Retinal pigment epithelial cell (primary cell): Measurements from ENCODE around the gene RBM3.
"Not testable (repeated sequence)": the region's sequence is repeated elsewhere in the genome, so short reads cannot be mapped to it uniquely, and the experiment has no call there.

ENCODE experiments used
- DNase-seq: peaks from one replicate; pipeline ENCODE4 v3.0.0-alpha.2; 2010; ENCODE audit warnings: low read depth
- H3K4me3 ChIP-seq: 2 replicates; pipeline ENCODE4 v1.5.1; 2011; ENCODE audit warnings: mild to moderate bottlenecking, low read length, control low read depth, moderate library complexity
- CTCF ChIP-seq: conservative IDR thresholded peaks from 2 replicates; pipeline ENCODE4 v1.5.1; 2011; ENCODE audit warnings: low read depth, low read length, control low read depth, inconsistent platforms

The RBM3 gene

DNA sequence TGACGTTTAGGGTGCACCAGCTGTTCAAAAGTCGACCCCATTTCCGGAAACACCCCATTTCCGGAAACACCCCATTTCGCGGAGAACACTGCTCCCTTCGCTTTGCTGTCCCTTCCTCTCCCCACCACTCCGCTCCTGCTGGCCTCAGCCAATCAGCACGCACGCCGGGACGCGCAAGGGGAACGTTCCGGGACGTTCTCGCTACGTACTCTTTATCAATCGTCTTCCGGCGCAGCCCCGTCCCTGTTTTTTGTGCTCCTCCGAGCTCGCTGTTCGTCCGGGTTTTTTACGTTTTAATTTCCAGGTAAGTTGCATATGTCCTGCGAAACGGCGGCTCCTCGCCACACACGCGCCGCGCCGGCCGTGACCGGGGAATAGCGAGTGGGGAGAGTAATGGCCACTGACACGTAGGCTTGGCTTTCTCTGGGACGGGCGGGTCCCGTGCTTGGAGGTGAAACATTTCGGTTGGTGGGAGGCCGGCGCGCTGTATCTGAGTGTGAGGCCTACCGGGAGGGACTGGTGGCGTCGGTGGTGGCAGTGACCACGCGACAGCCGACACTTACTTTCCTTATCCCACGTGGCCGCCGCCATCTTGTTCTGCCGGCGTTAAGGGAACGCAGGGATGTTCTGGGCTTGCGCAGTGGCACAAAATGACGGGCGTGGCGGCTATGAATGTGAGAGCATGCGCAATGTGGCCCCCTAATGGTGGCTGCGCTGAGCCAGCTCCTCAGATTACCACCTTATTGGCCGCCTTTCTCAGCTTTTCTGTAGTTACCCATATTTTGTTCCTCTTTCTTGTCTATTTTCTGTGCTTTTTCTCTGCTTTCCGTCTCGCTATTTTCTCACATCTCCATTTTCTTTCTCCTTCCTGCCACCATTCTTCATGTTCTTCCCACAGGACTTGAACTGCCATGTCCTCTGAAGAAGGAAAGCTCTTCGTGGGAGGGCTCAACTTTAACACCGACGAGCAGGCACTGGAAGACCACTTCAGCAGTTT, at the start of gene RBM3:
TSS of gene RBM3 (plus strand) at position 215 of the 997 bp plus-strand sequence. CDS start at position 912, 697 bp downstream.
- no peak for DNase-seq
- H3K4me3 ChIP-seq: peak within 1 kb of the TSS; percentile 71
- TF ChIP-seq CTCF: peak; percentile 40

DNA sequence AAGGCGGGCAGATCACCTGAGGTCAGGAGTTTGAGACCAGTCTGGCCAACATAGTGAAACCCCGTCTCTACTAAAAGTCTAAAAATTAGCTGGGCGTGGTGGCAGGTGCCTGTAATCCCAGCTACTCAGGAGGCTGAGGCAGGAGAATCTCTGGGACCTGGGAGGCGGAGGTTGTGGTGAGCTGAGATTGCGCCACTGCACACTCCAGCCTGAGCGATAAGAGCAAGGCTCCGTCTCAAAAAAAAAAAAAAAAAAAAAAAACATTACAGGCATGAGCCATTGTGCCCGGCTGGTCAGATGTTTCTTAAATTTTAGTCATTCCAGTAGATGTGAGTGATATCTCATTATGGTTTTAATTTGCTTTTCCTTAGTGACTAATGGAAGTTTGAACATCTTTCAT, 48.4 kb upstream of the RBM3 start:
- not testable (repeated sequence) for DNase-seq, H3K4me3 ChIP-seq

- DNase-seq: no peak
- TF ChIP-seq CTCF: no peak
- H3K4me3 ChIP-seq: no peak overlapping the region
Observed at GRCh38 chrX:48530736-48531135, 43.5 kb upstream of the RBM3 start.

GRCh38 chrX:48531358-48531959, 42.8 kb upstream of the RBM3 start:
- no peak for DNase-seq

GRCh38 chrX:48532161-48532560, 42.1 kb upstream of the RBM3 start:
- no peak overlapping the region for H3K4me3 ChIP-seq
- no peak for TF ChIP-seq CTCF
- no peak for DNase-seq

More at GRCh38 chrX:48531358-48531959, 42.8 kb upstream of the RBM3 start:
- no peak for TF ChIP-seq CTCF
- H3K4me3 ChIP-seq: no peak overlapping the region

DNA sequence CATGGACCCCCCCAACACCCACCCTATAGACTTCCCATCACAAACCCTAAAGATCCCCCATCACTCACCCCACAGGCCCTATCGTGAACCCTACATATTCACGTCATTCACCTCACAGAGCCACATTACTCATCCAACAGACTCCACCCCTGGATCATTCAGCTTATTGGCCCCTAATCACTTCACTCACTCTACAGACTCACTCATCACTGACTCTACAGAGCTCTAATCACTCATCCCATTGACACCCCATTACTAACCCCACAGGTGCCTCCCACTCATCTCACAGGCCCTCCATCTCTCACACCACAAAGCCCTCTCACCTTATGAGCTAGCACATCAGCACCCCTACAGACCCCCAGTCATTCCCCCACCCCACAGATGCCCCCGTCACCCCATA, 41.1 kb upstream of the RBM3 start:
- TF ChIP-seq CTCF: no peak
- H3K4me3 ChIP-seq: no peak overlapping the region
- no peak for DNase-seq

DNA sequence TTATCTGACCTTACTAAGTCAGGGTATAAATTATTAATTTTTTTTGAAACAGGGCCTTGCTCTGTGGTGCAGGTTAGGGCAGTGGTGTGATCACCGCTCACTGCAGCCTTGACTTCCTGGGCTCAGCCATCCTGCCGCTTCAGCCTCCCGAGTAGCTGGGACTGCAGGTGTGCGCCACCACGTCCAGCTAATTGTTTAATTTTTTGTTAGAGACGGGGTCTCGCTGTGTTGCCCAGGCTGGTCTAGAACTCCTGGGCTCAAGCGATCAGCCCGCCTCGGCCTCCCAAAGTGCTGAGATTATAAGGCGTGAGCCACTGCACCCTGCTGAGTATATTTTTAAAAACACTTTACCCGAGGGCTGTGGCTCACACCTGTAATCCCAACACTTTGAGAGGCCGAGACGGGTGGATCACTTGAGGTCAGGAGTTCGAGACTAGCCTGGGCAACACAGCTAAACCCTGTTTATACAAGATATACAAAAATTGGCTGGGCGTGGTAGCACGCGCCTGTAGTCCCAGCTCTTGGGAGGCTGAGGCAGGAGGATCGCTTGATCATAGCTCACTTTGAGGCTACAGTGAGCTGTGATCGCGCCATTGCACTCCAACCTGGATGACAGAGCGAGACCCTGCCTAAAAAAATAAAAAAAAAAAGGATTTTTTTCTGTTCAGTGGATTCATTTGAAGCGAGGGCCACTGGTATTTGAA, 35.5 kb upstream of the RBM3 start:
- TF ChIP-seq CTCF: no peak
- H3K4me3 ChIP-seq: peak overlapping the region; percentile 28
- DNase-seq: no peak
